PC-3 (cell line): ENCODE measurements around the gene HIVEP3.

ENCODE experiments used
- EZH2 ChIP-seq: fragments of 300-600 bp; sonication (generic); IDR thresholded peaks from one replicate; pipeline ENCODE4 v1.6.1; 2017; ENCODE audit warnings: antibody characterized with exemption, mild to moderate bottlenecking, low read length; ENCODE audit not compliant: unreplicated experiment
- TF ChIP-seq, protein P1 (sequence below): fragments of 300-600 bp; sonication (generic); conservative IDR thresholded peaks from 2 replicates; pipeline ENCODE4 v1.5.1; 2017; ENCODE audit warnings: antibody characterized with exemption, low read depth, mild to moderate bottlenecking, low read length

DNA sequence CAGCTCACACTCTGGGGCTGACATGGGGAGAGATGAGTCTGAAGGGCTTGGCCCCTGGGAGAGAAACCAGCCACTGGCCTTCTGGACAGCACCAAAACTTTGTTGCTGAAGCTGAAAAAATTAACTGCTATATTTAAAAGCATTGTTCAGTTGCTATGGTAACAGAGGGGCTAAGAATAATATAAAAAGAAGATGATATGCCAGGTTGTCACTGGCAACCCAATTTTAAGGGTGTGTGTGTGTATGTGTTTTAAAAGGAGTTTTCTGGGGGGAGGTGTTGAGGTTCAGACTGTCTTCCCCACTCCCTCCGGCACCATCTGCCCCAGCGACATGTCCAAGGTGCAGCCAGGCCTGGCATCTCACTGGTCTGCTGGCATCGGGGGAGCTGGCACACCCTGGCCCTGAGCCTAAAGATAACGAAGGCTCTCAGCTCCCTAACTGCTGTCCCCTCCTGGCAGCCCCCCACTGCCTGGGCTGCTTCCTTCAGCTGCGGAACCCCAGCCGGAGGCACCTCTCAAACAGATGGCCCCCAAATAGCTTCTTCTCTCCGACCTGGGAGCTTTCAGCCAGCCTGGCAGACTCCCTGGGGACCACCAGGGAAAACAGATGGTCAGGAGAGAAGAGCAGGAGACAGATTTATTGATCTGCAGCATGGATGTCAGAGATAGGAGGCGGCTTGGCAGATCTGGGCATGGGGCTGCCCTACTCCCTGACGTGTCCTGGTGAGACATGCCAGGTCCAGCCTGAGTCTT, 203.9 kb downstream of the HIVEP3 start:
- TF ChIP-seq, protein P1, sequence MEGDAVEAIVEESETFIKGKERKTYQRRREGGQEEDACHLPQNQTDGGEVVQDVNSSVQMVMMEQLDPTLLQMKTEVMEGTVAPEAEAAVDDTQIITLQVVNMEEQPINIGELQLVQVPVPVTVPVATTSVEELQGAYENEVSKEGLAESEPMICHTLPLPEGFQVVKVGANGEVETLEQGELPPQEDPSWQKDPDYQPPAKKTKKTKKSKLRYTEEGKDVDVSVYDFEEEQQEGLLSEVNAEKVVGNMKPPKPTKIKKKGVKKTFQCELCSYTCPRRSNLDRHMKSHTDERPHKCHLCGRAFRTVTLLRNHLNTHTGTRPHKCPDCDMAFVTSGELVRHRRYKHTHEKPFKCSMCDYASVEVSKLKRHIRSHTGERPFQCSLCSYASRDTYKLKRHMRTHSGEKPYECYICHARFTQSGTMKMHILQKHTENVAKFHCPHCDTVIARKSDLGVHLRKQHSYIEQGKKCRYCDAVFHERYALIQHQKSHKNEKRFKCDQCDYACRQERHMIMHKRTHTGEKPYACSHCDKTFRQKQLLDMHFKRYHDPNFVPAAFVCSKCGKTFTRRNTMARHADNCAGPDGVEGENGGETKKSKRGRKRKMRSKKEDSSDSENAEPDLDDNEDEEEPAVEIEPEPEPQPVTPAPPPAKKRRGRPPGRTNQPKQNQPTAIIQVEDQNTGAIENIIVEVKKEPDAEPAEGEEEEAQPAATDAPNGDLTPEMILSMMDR: no peak
- TF ChIP-seq EZH2: no peak
